MM.1S (cell line): Measurements from ENCODE around the gene RUVBL2.

ENCODE experiments used
- DNase-seq: peaks from one replicate; pipeline ENCODE4 v3.0.0-alpha.2; 2015
- H2AFZ ChIP-seq: fragments of 300-600 bp; sonication (generic); 2 replicates; pipeline ENCODE4 v1.6.0; 2016; ENCODE audit warnings: antibody characterized with exemption, low read length
- H3F3A ChIP-seq: fragments of 300-600 bp; sonication (generic); 2 replicates; pipeline ENCODE4 v1.6.1; 2016; ENCODE audit warnings: mild to moderate bottlenecking, antibody characterized with exemption, low read length, moderate library complexity, mixed read lengths; ENCODE audit not compliant: insufficient read depth
- H3K27ac ChIP-seq: fragments of 300-600 bp; sonication (generic); 2 replicates; pipeline ENCODE4 v1.5.1; 2016; ENCODE audit warnings: mild to moderate bottlenecking, low read length
- H3K27me3 ChIP-seq: fragments of 300-600 bp; sonication (generic); replicated peaks from 2 replicates; pipeline ENCODE4 v1.6.0; 2016; ENCODE audit warnings: low read length; ENCODE audit not compliant: insufficient read depth
- H3K36me3 ChIP-seq: fragments of 300-600 bp; sonication (generic); replicated peaks from 2 replicates; pipeline ENCODE4 v1.6.1; 2016; ENCODE audit warnings: mild to moderate bottlenecking, low read length, mixed read lengths; ENCODE audit not compliant: insufficient read depth
- H3K4me1 ChIP-seq: fragments of 300-600 bp; sonication (generic); 2 replicates; pipeline ENCODE4 v1.6.1; 2016; ENCODE audit warnings: low read length, mixed read lengths
- H3K4me2 ChIP-seq: fragments of 300-600 bp; sonication (generic); 2 replicates; pipeline ENCODE4 v1.6.0; 2016; ENCODE audit warnings: low read depth, low read length
- H3K4me3 ChIP-seq: fragments of 300-600 bp; sonication (generic); 2 replicates; pipeline ENCODE4 v1.5.1; 2016; ENCODE audit warnings: low read length, mixed read lengths
- H3K79me2 ChIP-seq: fragments of 300-600 bp; sonication (generic); 2 replicates; pipeline ENCODE4 v1.6.1; 2016; ENCODE audit warnings: mixed run types, low read length, mixed read lengths
- H3K9ac ChIP-seq: fragments of 300-600 bp; sonication (generic); 2 replicates; pipeline ENCODE4 v1.6.1; 2016; ENCODE audit warnings: low read length, mixed read lengths
- H3K9me2 ChIP-seq: fragments of 300-600 bp; sonication (generic); replicated peaks from 2 replicates; pipeline ENCODE4 v1.6.1; 2016; ENCODE audit warnings: mild to moderate bottlenecking, low read length, mixed read lengths; ENCODE audit not compliant: insufficient read depth
- H3K9me3 ChIP-seq: fragments of 300-600 bp; sonication (generic); replicated peaks from 2 replicates; pipeline ENCODE4 v1.6.1; 2016; ENCODE audit warnings: mild to moderate bottlenecking, low read length, mixed read lengths; ENCODE audit not compliant: insufficient read depth
- H4K20me1 ChIP-seq: fragments of 300-600 bp; sonication (generic); 2 replicates; pipeline ENCODE4 v1.6.1; 2016; ENCODE audit warnings: mild to moderate bottlenecking, low read length, moderate library complexity, mixed read lengths; ENCODE audit not compliant: insufficient read depth
- EZH2 ChIP-seq: fragments of 300-600 bp; sonication (generic); optimal IDR thresholded peaks from 2 replicates; pipeline ENCODE3; 2017; ENCODE audit warnings: low read depth, mild to moderate bottlenecking, antibody characterized with exemption, low read length, mixed read lengths
- EZH2phosphoT487 ChIP-seq: fragments of 300-600 bp; sonication (generic); IDR thresholded peaks from 2 replicates; pipeline ENCODE4 v1.6.1; 2018; ENCODE audit warnings: antibody characterized with exemption, low read length
- TF ChIP-seq, protein P1 (sequence below): fragments of 300-600 bp; sonication (generic); IDR thresholded peaks from 2 replicates; pipeline ENCODE4 v1.5.1; 2016; ENCODE audit warnings: antibody characterized with exemption, low read length, mixed read lengths

Gene RUVBL2

DNA sequence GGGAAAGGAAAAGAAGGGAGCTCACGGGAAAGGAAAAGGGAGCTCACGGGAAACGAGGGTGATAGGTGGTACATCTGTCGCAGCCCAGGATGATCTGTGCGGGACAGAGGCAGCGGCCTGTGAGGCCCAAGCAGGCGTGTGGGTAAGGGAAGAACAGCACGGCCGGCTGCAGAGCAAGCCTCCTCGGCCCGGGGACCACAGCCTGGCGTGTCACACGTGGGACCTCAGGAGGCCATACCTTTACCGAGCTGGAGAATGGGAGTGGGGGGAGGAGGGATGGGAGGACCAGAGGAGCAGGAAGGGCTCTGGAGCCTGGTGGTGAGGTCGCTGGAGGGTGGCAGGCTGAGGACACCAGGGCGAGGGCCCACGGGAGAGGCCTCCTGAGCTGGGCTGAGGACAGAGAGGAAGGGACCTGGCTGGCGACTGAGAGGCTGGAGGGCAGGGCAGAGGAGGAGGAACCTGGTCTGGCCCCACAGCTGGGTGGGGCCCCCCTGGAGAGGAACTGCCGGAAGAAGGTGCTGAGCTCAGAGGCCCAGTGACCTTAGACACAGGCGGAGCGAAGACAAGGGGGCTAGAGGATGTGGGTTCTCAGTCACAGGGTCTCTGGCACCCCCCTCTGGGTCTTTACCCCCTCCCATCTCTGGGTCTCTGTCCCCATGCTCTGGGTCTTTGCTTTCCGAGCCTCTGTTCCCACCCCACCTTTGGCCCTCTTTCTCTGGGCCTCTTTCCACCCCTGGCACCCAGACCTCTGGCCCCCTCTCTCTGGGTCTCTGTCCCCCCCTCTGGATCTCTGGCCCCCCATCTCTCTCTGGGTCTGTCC, 31.4 kb upstream of the RUVBL2 start:
- peaks cover 21% of the 10 kb centered on the region for H3K79me2 ChIP-seq
- no peaks in the 10 kb centered on the region for H3K9me2 ChIP-seq
- peak overlapping the region; percentile 7; the same call in 1 of the 2 replicates for H3K4me3 ChIP-seq
- H3K36me3 ChIP-seq: no peaks in the 10 kb centered on the region
- TF ChIP-seq, protein P1, sequence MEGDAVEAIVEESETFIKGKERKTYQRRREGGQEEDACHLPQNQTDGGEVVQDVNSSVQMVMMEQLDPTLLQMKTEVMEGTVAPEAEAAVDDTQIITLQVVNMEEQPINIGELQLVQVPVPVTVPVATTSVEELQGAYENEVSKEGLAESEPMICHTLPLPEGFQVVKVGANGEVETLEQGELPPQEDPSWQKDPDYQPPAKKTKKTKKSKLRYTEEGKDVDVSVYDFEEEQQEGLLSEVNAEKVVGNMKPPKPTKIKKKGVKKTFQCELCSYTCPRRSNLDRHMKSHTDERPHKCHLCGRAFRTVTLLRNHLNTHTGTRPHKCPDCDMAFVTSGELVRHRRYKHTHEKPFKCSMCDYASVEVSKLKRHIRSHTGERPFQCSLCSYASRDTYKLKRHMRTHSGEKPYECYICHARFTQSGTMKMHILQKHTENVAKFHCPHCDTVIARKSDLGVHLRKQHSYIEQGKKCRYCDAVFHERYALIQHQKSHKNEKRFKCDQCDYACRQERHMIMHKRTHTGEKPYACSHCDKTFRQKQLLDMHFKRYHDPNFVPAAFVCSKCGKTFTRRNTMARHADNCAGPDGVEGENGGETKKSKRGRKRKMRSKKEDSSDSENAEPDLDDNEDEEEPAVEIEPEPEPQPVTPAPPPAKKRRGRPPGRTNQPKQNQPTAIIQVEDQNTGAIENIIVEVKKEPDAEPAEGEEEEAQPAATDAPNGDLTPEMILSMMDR: no peak
- TF ChIP-seq EZH2phosphoT487: no peak
- TF ChIP-seq EZH2: no peak
- H3K9me3 ChIP-seq: no peaks in the 10 kb centered on the region
- peak overlapping the region; percentile 46; the same call in 1 of the 2 replicates for H3K9ac ChIP-seq
- no peaks in the 10 kb centered on the region for H4K20me1 ChIP-seq
- peaks cover 30% of the 10 kb centered on the region for H3K4me1 ChIP-seq
- H3K27me3 ChIP-seq: no peaks in the 10 kb centered on the region
- peak; percentile 59 for DNase-seq
- peak overlapping the region; percentile 44; the same call in 1 of the 2 replicates for H3K4me2 ChIP-seq
- peak overlapping the region; percentile 54; the same call in 1 of the 2 replicates for H3K27ac ChIP-seq
- peaks cover 39% of the 10 kb centered on the region for H3F3A ChIP-seq
- H2AFZ ChIP-seq: 0 out of 2 replicates have a peak overlapping the region, but pooled peaks have one; percentile 7

DNA sequence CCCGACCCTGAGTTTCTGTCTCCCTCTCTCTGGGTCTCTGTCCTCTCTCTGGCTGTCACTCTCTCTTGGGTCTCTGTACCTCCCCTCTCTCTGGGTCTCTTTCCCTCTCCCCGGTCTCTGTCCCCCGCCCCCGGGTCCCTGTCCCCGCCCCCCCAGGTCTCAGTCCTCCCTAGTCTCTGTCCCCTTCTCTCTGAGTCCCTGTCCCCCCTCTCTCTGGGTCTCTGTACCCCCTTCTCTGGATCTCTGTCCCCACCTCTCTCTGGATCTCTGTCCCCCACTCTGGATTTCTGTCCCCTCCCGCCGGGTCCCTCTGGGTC, 30.9 kb upstream of the RUVBL2 start:
- peak overlapping the region; percentile 44; the same call in 1 of the 2 replicates for H3K4me2 ChIP-seq
- H3K9ac ChIP-seq: peak overlapping the region; percentile 46; the same call in 1 of the 2 replicates
- DNase-seq: no peak
- H3K9me2 ChIP-seq: no peaks in the 10 kb centered on the region
- H3K79me2 ChIP-seq: peaks cover 21% of the 10 kb centered on the region
- H3K4me3 ChIP-seq: 0 out of 2 replicates have a peak overlapping the region, but pooled peaks have one; percentile 7
- no peaks in the 10 kb centered on the region for H3K9me3 ChIP-seq
- peaks cover 45% of the 10 kb centered on the region for H3F3A ChIP-seq
- H3K36me3 ChIP-seq: no peaks in the 10 kb centered on the region
- TF ChIP-seq EZH2phosphoT487: no peak
- no peak for TF ChIP-seq EZH2
- TF ChIP-seq, protein P1: no peak
- H3K4me1 ChIP-seq: peaks cover 35% of the 10 kb centered on the region
- H2AFZ ChIP-seq: no peak overlapping the region
- H3K27ac ChIP-seq: peak overlapping the region; percentile 66; the same call in 1 of the 2 replicates
- H4K20me1 ChIP-seq: no peaks in the 10 kb centered on the region
- no peaks in the 10 kb centered on the region for H3K27me3 ChIP-seq

DNA sequence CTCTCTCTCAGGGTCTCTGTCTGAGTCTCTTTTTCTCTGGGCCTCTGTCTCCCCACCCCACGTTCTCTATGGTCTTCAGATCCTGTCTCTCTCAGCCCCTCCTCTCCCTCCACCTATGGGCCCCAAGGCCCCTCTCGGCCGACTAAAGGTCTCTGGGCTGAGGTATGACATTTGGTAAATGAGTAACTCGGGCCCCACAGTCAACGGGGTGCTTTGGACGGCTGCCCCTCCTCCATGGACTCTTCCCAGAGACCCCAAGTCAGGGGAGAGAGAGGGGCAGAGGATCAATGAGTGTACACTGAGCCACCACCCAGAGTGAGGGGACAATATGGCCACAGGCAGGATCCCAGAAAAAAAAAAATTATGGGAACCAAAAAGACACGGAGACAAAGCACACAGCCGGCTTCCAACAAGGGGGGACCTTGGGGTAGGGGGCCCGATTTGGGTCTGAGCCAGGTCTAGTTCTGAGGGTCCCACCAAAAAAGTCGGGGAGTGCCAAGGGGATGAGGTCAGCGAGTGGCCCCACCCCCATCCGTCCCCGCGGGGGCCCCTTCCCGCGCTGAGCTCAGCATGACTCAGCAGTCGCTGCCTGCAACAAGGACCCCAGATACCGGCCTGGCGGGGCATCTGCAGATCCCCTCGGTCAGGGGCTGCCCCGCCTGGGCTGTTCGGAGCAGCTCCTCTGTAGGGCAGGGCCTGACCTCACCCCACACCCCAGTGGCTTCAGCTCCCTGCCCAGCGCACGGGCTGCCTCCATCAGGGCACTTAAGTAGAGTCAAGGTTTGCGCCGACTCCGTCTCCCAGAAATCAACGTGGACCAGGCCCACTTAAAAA, 30.1 kb upstream of the RUVBL2 start:
- H3K9me3 ChIP-seq: no peaks in the 10 kb centered on the region
- H3K4me2 ChIP-seq: peak overlapping the region; percentile 75
- H4K20me1 ChIP-seq: no peaks in the 10 kb centered on the region
- peak overlapping the region; percentile 41; the same call in 1 of the 2 replicates for H3K9ac ChIP-seq
- H3F3A ChIP-seq: peaks cover 53% of the 10 kb centered on the region
- no peaks in the 10 kb centered on the region for H3K27me3 ChIP-seq
- peaks cover 21% of the 10 kb centered on the region for H3K79me2 ChIP-seq
- H3K36me3 ChIP-seq: no peaks in the 10 kb centered on the region
- peak overlapping the region; percentile 55; the same call in 1 of the 2 replicates for H3K4me3 ChIP-seq
- H3K4me1 ChIP-seq: peaks cover 42% of the 10 kb centered on the region
- peak overlapping the region; percentile 10 for H2AFZ ChIP-seq
- peak; percentile 43 for DNase-seq
- H3K27ac ChIP-seq: peak overlapping the region; percentile 66; the same call in 1 of the 2 replicates
- TF ChIP-seq EZH2: no peak
- TF ChIP-seq EZH2phosphoT487: no peak
- TF ChIP-seq, protein P1: no peak
- no peaks in the 10 kb centered on the region for H3K9me2 ChIP-seq
